Measurements from ENCODE around the gene ACBD6.

The ACBD6 gene

DNA sequence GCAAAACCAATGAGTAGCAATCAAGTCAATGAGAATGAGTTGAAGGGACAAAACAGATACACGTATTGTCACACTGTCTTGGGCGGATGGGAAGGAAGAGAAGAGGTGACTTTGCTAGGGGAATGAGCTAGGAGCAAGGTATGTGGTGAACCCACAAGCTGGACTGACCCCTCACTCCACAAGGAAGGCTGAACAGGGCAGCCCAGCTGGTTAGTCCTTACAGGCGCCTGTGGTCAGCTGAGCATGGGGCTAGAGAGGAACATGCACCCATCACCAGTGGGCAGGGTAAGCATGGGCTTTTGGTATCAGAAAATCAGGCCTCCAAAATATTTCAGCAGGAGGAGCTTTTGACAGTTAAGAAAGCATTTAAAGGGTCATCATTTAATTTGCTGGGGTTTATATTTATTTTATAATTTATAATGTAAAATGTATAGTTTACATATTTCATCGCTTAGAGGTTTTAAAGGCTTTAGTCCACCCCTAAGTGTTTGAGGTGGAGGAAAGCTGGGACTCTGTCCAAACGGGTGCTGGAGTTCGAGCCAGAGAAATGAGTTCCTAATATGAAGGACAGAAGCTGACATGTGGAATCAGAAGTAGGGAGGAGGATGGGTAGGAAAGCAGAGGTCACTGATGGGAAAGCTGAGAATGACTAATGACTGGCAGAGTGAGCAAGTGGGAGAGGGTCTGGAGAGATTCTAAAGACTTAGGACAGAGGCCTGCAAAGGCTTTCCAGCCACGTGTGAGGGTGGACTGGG, 22.0 kb upstream of the ACBD6 start:
- no peak for DNase-seq (ENCODE audit: insufficient read length)
- TF ChIP-seq TAF1 (IDR thresholded peaks at IDR 0.05; ENCODE audit: borderline replicate concordance, low read depth, low read length): no peak
- TF ChIP-seq POLR2AphosphoS5 (IDR thresholded peaks at IDR 0.05; ENCODE audit: low read depth, low read length): no peak
- TF ChIP-seq POLR2A (IDR thresholded peaks at IDR 0.05; ENCODE audit: low read depth, low read length): no peak
- FAIRE-seq: no peak

DNA sequence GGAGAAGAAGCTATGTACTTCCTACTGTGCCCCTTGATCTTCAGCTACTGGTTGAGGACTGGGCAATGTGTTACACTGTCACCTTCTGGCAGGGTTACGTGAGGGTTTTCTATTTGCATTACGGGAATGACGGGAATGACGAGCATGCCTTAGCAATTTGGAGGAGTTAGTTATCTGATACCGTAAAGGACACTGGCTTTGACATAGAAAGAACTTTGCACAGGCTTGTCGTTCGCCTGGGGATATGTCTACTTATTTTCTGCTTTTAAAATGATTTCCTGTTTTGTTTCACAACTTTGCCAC, 19.8 kb upstream of the ACBD6 start:
- no peak for TF ChIP-seq POLR2AphosphoS5 (IDR thresholded peaks at IDR 0.05; ENCODE audit: low read depth, low read length)
- TF ChIP-seq POLR2A (IDR thresholded peaks at IDR 0.05; ENCODE audit: low read depth, low read length): no peak
- TF ChIP-seq TAF1 (IDR thresholded peaks at IDR 0.05; ENCODE audit: borderline replicate concordance, low read depth, low read length): no peak
- DNase-seq (ENCODE audit: insufficient read length): no peak
- no peak for FAIRE-seq

DNA sequence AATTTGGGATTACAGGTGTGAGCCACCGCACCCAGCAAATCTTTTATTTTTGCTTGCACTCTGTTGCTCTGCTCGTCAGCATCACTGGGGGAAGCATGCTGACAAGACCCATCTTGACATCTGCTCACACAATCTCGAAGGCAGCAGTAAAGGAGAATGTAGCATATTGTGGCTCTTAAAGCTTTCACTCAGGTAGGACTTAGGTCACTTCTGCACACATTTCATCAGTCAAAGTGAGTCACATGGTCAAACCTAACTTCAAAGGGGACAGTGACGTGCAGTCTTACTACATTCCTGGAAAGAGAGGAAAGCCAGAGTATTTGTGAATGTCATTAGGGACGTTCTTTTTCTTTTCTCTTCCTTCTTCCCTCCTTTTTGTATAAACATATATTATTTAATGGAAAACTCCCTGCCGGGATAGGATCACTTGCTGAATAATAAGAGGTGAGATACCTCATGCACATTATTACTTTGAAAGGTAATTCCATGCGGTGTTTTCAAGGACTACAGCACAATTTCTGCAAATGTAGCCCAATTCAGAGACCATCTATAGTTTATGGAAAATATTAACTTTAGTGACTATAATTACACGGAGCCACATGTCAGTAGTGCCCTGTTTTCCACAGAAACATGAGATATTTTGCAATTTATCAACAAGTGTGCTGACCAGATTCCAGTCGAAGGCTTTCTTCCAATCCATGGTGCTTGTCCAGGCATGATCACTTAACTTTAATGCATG, 19.3 kb upstream of the ACBD6 start:
- DNase-seq (ENCODE audit: insufficient read length) (no peak), FAIRE-seq (no peak)
- TF ChIP-seq TAF1 (IDR thresholded peaks at IDR 0.05; ENCODE audit: borderline replicate concordance, low read depth, low read length) (no peak), POLR2AphosphoS5 (IDR thresholded peaks at IDR 0.05; ENCODE audit: low read depth, low read length) (no peak), POLR2A (IDR thresholded peaks at IDR 0.05; ENCODE audit: low read depth, low read length) (no peak)

- TF ChIP-seq POLR2A (IDR thresholded peaks at IDR 0.05; ENCODE audit: low read depth, low read length) (no peak), POLR2AphosphoS5 (IDR thresholded peaks at IDR 0.05; ENCODE audit: low read depth, low read length) (no peak), TAF1 (IDR thresholded peaks at IDR 0.05; ENCODE audit: borderline replicate concordance, low read depth, low read length) (no peak)
- no peak for FAIRE-seq
- no peak for DNase-seq (ENCODE audit: insufficient read length)
These were observed 17.5 kb upstream of the ACBD6 start for GRCh38 chr1:180519846-180520245.

DNA sequence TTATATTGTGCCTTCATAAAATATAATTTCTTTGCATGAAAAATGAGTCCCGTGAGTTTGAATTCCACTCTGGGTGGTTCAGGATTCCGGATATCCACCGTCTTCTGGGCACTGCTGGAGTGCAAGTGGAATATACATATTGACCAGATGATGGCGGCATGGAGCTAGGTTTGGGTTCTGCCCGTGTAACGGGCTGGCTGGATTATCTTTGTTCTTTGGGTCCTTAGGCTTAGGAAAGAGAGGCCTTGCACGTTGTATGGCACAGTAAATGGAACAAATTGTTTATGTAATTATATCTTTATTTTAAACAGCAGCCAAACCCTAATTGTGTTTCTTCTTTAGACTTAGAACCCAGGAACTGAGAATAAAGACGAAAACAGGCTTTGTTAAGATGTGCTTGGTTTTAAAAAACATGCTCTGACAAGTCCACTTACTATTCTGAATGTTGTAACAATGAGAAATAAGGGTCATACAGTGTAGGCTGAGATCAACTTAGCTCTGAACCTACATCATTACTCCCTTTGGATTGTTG, 13.5 kb upstream of the ACBD6 start:
- DNase-seq (ENCODE audit: insufficient read length) (peak; percentile 41), FAIRE-seq (peak; percentile 92)
- TF ChIP-seq TAF1 (IDR thresholded peaks at IDR 0.05; ENCODE audit: borderline replicate concordance, low read depth, low read length) (no peak), POLR2A (IDR thresholded peaks at IDR 0.05; ENCODE audit: low read depth, low read length) (no peak), POLR2AphosphoS5 (IDR thresholded peaks at IDR 0.05; ENCODE audit: low read depth, low read length) (no peak)

GRCh38 chr1:180515364-180515763, 13.0 kb upstream of the ACBD6 start:
- TF ChIP-seq POLR2AphosphoS5 (IDR thresholded peaks at IDR 0.05; ENCODE audit: low read depth, low read length) (no peak), TAF1 (IDR thresholded peaks at IDR 0.05; ENCODE audit: borderline replicate concordance, low read depth, low read length) (no peak), POLR2A (IDR thresholded peaks at IDR 0.05; ENCODE audit: low read depth, low read length) (no peak)
- FAIRE-seq (no peak), DNase-seq (ENCODE audit: insufficient read length) (no peak)

DNA sequence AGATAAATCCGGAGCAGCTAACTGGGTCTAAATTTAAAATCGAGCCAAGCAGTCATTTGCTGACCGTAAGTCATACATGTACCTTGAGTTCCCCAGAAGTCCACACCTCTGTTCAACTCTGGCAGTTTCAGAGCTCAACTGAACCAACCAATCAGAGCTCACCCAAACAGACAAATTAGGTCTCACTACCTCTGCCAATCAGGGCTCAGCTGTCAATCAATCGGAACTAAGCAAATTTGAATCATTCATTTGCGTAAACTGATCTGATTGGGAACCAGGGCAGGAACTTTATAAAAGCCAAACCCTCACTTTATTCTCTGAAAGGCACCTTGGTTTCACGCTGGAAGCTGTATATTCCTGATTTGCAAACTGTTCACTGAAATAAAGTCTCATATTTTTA, 11.2 kb upstream of the ACBD6 start:
- no peak for DNase-seq (ENCODE audit: insufficient read length)
- TF ChIP-seq POLR2A (IDR thresholded peaks at IDR 0.05; ENCODE audit: low read depth, low read length) (no peak), POLR2AphosphoS5 (IDR thresholded peaks at IDR 0.05; ENCODE audit: low read depth, low read length) (no peak), TAF1 (IDR thresholded peaks at IDR 0.05; ENCODE audit: borderline replicate concordance, low read depth, low read length) (no peak)
- no peak for FAIRE-seq

- FAIRE-seq: no peak
- no peak for TF ChIP-seq TAF1 (IDR thresholded peaks at IDR 0.05; ENCODE audit: borderline replicate concordance, low read depth, low read length)
- no peak for TF ChIP-seq POLR2A (IDR thresholded peaks at IDR 0.05; ENCODE audit: low read depth, low read length)
- no peak for TF ChIP-seq POLR2AphosphoS5 (IDR thresholded peaks at IDR 0.05; ENCODE audit: low read depth, low read length)
- no peak for DNase-seq (ENCODE audit: insufficient read length)
These were observed 8.5 kb upstream of the ACBD6 start for GRCh38 chr1:180510882-180511281.

- DNase-seq (ENCODE audit: insufficient read length): no peak
- TF ChIP-seq TAF1 (IDR thresholded peaks at IDR 0.05; ENCODE audit: borderline replicate concordance, low read depth, low read length): no peak
- no peak for TF ChIP-seq POLR2AphosphoS5 (IDR thresholded peaks at IDR 0.05; ENCODE audit: low read depth, low read length)
- TF ChIP-seq POLR2A (IDR thresholded peaks at IDR 0.05; ENCODE audit: low read depth, low read length): no peak
- FAIRE-seq: no peak
These were observed 6.3 kb upstream of the ACBD6 start for GRCh38 chr1:180508725-180509097.

- FAIRE-seq (no peak), DNase-seq (ENCODE audit: insufficient read length) (no peak)
- TF ChIP-seq POLR2A (IDR thresholded peaks at IDR 0.05; ENCODE audit: low read depth, low read length): no peak
These were observed 5.7 kb upstream of the ACBD6 start for GRCh38 chr1:180507795-180508724.

- DNase-seq (ENCODE audit: insufficient read length) (no peak), FAIRE-seq (no peak)
- TF ChIP-seq TAF1 (IDR thresholded peaks at IDR 0.05; ENCODE audit: borderline replicate concordance, low read depth, low read length) (no peak), POLR2AphosphoS5 (IDR thresholded peaks at IDR 0.05; ENCODE audit: low read depth, low read length) (no peak), POLR2A (IDR thresholded peaks at IDR 0.05; ENCODE audit: low read depth, low read length) (no peak)
These were observed 3.5 kb upstream of the ACBD6 start for GRCh38 chr1:180505732-180506335.

All from GM12892 (cell line).